ENCODE measurements around the gene PIH1D1.
"Not testable (repeated sequence)": the region's sequence is repeated elsewhere in the genome, so short reads cannot be mapped to it uniquely, and the experiment has no call there.

DNA sequence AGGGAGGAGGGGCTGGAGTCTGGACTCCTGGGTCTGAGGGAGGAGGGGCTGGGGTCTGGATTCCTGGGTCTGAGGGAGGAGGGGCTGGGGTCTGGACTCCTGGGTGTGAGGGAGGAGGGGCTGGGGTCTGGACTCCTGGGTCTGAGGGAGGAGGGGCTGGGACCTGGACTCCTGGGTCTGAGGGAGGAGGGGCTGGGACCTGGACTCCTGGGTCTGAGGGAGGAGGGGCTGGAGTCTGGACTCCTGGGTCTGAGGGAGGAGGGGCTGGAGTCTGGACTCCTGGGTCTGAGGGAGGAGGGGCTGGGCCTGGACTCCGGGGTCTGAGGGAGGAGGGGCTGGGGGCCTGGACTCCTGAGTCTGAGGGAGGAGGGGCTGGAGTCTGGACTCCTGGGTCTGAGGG, 9.5 kb upstream of the PIH1D1 start:
- TF ChIP-seq, protein P1, sequence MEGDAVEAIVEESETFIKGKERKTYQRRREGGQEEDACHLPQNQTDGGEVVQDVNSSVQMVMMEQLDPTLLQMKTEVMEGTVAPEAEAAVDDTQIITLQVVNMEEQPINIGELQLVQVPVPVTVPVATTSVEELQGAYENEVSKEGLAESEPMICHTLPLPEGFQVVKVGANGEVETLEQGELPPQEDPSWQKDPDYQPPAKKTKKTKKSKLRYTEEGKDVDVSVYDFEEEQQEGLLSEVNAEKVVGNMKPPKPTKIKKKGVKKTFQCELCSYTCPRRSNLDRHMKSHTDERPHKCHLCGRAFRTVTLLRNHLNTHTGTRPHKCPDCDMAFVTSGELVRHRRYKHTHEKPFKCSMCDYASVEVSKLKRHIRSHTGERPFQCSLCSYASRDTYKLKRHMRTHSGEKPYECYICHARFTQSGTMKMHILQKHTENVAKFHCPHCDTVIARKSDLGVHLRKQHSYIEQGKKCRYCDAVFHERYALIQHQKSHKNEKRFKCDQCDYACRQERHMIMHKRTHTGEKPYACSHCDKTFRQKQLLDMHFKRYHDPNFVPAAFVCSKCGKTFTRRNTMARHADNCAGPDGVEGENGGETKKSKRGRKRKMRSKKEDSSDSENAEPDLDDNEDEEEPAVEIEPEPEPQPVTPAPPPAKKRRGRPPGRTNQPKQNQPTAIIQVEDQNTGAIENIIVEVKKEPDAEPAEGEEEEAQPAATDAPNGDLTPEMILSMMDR (IDR thresholded peaks at IDR 0.05; ENCODE audit: poor library complexity) = not testable (repeated sequence)
- not testable (repeated sequence) for TF ChIP-seq EZH2 (IDR thresholded peaks at IDR 0.05; ENCODE audit: borderline replicate concordance); EZH2phosphoT487 (IDR thresholded peaks at IDR 0.05; ENCODE audit: low read depth, severe bottlenecking, unreplicated experiment)

All from hepatocyte (in vitro differentiated cells).